Transverse colon (tissue), 3 donors: ENCODE data around the gene SYT14.

Source experiments
- CTCF ChIP-seq, 5 experiments: fragments of 200-600 bp in 3 of 5; fragments of 450-650 bp in 2 of 5; sonication (generic) in 3 of 5; IDR thresholded peaks; 1 replicate in 2 of 5; 2 replicates in 3 of 5; pipeline ENCODE4 v1.5.1; 2016 to 2017; ENCODE audit warnings: antibody characterized with exemption in 5 of 5, inconsistent platforms in 3 of 5, mild to moderate bottlenecking in 2 of 5, moderate library complexity in 1 of 5
- EP300 ChIP-seq: sonication (generic); formaldehyde crosslinking; IDR thresholded peaks from one replicate; pipeline ENCODE4 v1.6.1; 2017; ENCODE audit warnings: antibody characterized with exemption, low read depth
- POLR2A ChIP-seq: fragments of 450-650 bp; IDR thresholded peaks from one replicate; pipeline ENCODE4 v1.6.1; 2016; ENCODE audit warnings: antibody characterized with exemption, mild to moderate bottlenecking, moderate library complexity

GRCh38 chr1:210089855-210090254, 151.8 kb downstream of the SYT14 start:
- no peak for TF ChIP-seq CTCF (IDR thresholded peaks at IDR 0.05)
- no peak for TF ChIP-seq POLR2A
- TF ChIP-seq EP300, result no peak
